Hepatocyte (in vitro differentiated cells): ENCODE data around the gene MMP10.

Experiments used
- EZH2 ChIP-seq: fragments of 200-600 bp; sonication (generic); IDR thresholded peaks from 2 replicates; pipeline ENCODE4 v1.6.1; 2016; ENCODE audit warnings: antibody characterized with exemption, mild to moderate bottlenecking, borderline replicate concordance
- EZH2phosphoT487 ChIP-seq: fragments of 200-600 bp; sonication (generic); IDR thresholded peaks from one replicate; pipeline ENCODE4 v1.6.1; 2018; ENCODE audit warnings: antibody characterized with exemption, mild to moderate bottlenecking, low read depth, moderate library complexity; ENCODE audit not compliant: unreplicated experiment, severe bottlenecking
- TF ChIP-seq, protein P1 (sequence below): fragments of 200-600 bp; sonication (generic); IDR thresholded peaks from 2 replicates; pipeline ENCODE4 v1.5.1; 2016; ENCODE audit warnings: antibody characterized with exemption, mild to moderate bottlenecking; ENCODE audit not compliant: poor library complexity

DNA sequence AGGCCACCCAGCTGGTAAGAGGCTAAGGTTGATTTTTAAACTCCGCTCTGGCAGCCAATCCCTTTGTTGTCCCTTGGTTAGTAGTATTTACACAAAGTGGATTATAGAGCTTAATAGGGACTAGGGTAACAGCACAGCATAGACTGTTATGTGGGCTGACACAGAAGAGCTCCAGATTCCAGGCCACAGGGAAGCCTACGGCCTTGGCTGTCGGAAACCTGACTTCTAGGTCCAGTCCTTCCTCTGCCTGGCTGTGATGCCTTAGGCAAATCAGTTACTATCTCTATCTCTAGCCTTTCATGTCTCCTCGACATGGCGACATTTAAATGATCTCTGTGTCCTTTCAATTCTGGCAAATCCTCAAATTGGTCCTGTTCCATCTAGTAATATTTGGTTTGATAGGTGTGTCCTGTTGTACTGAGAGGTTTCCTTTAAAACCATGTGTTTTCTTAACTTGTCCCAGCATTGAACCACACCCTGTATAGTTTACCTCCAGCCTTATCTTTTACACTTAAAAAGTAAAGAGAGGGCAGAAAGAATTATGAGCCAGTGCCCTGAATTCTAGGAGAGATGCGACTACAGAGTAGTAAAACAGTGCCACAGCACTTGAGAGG is 13.4 kb upstream of the MMP10 start:
- TF ChIP-seq, protein P1, sequence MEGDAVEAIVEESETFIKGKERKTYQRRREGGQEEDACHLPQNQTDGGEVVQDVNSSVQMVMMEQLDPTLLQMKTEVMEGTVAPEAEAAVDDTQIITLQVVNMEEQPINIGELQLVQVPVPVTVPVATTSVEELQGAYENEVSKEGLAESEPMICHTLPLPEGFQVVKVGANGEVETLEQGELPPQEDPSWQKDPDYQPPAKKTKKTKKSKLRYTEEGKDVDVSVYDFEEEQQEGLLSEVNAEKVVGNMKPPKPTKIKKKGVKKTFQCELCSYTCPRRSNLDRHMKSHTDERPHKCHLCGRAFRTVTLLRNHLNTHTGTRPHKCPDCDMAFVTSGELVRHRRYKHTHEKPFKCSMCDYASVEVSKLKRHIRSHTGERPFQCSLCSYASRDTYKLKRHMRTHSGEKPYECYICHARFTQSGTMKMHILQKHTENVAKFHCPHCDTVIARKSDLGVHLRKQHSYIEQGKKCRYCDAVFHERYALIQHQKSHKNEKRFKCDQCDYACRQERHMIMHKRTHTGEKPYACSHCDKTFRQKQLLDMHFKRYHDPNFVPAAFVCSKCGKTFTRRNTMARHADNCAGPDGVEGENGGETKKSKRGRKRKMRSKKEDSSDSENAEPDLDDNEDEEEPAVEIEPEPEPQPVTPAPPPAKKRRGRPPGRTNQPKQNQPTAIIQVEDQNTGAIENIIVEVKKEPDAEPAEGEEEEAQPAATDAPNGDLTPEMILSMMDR = no peak
- TF ChIP-seq EZH2 (no peak), EZH2phosphoT487 (no peak)
